NCI-H226 (cell line): ENCODE measurements around the gene INTS1.

Experiments
- DNase-seq: peaks from one replicate; pipeline ENCODE4 v3.0.0-alpha.2; 2015

INTS1 gene

DNA sequence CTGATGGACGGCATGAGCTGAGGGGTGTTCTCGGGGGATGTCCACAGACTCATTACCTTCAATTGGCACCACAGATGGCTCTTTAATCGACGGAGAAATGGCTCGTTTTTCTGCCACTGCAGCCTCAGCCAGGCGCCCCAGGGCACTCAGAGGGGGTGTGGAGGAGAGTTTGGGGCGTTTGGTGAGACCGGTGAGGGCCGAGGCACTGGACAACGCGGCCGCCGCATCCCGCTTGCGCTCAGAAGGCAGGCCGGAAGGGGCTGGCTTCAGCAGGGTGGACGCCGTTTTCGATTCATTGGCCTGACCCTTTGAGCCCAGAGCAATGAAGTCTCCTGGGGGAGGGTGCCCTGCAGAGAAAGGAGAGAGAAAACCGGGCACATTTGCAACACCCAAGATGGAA lies 1.3 kb downstream of the INTS1 start:
- DNase-seq = no peak

DNA sequence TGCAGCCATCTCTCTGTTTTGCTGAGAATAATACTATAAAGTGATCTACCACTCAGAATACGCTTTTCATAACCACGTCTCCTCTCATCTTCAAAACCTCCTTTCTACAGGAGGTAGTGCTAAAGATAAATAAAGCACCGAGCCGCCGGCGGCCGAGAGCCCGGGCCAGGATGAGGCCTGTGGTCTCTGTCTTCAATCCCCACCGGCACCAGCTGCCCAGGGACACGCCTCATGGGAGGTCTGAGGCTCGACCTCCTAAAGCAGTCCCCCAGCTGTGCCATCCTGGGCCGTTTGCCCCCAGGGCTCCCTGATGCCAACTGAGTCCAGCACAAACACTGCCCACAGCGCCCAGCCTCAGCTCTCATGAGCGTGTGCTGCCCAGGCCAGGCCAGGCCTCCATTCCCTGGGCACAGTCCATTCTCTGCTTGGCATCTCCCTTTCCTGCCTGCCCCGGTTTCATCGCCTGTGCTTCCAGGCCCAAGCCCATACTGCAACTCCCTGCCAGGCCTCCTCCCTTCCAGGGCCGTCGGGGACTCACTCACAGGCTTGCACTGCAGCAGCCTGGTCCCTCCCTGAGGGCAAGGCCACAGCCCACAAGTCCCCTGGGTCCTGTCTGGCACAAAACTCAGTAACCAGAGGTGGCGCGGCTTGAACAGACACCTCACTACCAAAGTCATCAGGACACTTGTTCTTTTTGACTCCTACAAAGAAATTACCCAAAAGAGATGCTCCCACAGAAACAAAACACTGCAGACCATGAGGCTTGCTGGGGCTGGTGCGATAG lies 2.5 kb downstream of the INTS1 start:
- no peak for DNase-seq

DNA sequence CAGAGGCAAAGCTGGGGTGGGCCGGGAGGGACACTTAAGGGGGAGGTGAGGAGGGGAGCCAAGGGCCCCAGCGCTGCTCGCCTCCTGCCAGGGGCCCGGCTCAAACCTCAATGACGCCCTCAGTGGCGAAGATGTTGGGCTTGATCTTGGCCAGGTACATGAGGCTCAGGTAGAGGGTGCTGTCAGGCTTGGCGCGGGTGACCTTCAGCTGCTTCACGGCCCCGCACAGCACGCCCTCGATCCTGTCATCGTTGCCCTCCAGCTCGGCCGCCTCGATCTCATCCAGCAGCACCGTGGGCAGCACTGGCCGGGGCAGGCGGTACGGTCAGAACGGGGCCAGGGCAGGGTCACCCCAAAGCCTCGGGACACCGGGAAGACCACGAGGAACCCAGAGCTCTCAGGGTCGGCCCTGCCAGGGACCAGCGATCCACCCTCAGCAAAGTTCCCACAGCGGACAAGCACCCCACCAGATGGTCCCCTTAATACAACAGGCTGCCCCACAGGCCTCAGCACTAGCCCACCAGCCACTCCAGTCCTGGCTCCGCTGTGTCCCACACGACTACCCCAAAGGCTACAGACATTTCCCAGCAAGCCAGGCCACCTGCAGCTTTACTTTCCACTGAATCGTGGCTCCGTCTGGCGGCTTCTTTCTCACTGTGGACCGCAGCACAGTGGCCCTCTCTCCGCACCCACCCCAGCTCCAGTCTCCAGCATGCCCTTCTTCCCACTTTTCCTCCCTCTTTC lies 4.0 kb downstream of the INTS1 start:
- no peak for DNase-seq

DNA sequence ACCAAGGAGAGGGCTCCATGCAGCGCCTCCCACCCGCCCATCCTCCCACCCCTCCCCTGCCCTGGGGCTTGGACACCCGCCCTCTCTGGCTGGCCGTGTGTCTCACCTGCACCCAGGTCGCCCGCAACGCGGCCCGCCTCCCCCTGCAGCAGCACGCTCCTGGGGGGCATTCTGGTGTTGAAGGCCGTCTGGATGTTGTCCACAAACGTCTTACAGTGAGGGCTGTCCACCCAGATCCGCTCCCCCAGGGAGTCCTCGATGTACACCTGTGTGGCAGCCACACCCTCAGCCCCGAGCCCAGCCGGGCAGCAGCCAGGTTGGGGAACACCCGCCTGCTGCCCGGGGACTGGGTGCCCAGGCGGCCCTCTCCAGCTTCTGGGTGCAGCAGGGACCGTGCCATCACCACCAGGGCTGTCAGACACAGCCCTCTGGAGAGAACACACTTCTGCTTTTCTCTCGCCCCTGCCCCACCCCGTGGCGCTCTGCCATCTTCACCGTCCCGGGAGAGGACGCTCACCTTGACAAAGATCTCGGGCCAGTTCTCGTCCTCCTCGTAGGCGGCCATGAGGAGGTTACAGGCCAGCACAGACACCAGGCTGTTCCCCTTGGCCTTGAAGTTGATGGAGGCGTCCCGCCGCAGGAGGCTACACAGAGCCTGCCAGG lies 4.7 kb downstream of the INTS1 start:
- no peak for DNase-seq

DNA sequence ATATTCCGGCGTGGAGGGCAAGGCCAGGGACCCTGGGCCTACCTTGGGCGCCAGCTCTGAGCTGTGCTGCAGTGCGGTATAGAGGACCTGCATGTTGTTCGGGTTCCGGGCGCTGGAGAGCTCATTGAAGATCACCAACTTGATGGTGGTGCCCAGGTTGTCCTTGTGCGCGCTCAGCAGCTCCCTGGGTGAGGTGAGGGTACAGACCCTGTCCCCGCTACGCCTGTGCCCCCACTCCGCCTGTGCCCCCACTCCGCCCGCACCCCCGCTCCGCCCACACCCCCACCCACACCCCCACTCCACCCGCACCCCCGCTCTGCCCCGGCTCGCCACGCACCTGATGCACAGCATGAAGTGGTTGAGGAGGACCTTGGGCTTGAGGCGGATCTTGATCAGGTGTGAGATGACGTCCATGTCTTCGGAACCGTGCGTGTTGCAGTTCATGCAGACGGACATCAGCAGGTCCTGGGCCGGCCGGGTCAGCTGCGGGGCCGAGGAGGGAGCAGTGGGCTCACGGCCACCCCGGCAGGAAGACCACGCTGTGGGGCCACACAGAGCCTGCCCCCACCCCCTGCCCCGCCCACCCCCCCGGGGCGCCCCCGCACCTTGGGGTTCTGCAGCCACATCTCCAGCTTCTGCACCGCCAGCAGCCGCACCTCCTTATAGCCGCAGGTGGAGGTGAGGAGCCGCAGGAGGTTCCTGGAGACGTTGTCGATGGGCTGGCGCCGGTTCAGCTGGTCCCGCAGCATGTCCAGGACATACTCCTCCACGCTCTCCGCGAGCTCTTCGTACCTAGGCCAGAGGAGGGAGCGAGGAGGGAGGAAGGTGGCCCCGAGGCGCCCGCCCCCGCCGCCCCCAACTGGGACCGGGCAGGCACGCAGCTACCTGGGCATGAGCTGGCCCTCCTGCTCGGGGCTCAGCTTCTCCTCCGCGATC lies 5.6 kb downstream of the INTS1 start:
- no peak for DNase-seq

DNA sequence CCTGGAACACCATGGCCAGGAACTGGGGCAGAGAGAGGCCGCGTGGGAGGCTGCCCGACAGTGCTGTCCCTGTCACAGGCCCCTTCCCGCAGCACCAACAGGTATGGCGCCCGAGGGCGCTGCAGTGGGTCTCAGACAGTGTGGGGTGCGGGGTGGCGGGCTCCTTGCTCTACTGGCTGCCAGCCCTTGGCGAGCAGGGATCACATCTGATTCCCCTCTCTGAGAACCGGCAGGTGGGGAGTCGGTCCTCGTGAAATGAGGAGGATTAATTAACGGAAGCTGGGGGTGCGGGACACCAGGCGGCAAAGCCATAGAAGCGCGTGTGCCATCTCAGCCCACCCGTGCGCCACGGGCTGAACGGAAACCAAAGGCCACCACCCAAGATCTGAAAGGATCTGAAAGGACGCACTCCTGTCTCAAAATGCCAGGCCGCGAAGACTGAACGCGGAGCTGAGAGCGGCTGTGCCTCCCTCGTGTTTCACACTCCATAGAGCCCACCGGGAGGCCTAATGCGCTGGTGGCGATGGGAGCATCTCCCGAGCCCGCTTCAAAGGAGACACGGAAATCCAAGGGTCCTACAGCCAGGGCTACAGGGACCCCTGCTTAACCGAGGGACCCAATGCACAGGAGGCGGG lies 6.8 kb downstream of the INTS1 start:
- no peak for DNase-seq

DNA sequence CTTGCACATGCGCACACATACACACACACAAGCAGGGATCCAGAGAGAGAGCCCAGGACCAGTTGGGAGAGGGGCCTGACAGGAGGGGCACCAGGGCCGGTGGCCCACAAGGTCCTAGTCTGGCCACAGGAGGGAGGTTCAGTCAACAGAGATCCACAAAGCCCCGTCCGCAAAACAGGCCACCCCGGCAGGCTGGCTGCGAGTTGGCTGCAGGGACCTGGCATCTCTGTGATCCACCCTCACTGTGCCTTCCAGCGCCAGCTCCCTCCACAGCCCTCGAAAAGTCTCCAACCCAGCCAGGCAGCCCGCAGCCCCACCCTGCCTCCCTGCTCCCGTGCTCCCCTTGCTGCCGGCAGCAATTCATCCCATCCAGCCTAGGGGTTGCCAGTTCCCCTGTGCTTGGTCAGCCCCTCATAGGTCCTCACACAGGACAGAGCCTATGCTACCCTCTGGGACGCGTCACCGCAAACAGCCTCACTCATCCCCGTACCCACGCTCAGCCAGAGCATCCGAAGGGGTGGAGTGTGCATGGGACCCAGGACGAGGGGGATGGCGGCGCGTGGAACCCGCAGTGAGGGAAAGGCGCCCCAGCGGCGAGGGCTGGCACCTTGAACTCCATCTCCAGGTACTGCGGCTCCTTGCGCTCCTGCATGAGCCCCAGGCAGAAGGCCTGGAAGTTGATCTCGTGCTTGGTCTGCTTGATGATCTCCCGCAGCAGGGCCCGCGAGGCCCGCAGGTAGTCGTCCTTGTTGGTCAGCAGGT lies 7.5 kb downstream of the INTS1 start:
- DNase-seq = no peak

DNA sequence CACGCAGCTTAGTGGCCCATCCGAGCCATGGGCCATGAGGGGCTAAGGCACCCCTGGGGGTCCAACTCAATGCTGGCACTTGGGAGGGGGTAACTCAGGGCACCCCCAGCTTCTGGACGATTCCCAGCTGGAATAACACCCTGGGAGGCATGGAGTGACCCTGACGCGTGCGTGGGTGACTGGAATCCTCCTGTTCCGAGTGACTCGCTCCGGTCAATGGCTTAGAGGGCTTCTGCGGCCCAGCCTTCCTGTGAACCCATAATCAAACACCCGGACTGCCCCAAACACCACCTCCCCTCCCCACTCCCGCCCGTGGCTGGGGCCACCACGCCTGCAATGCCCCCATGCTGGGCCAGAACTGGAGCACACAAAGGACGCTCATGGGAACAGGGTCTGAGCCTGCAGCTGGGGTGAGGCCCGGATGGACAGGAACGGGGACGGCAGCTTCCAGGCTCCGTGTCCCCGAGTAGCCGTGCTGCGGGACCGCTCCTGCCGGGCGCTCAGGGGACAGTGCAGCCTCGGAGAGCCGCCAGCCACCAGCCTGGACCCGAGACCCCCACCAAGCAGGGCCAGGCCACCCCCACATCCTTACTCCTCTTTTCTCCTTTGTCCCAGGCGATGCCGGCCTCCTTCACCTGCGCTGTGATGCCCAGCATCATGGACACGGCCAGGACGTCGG lies 8.5 kb downstream of the INTS1 start:
- DNase-seq = no peak

DNA sequence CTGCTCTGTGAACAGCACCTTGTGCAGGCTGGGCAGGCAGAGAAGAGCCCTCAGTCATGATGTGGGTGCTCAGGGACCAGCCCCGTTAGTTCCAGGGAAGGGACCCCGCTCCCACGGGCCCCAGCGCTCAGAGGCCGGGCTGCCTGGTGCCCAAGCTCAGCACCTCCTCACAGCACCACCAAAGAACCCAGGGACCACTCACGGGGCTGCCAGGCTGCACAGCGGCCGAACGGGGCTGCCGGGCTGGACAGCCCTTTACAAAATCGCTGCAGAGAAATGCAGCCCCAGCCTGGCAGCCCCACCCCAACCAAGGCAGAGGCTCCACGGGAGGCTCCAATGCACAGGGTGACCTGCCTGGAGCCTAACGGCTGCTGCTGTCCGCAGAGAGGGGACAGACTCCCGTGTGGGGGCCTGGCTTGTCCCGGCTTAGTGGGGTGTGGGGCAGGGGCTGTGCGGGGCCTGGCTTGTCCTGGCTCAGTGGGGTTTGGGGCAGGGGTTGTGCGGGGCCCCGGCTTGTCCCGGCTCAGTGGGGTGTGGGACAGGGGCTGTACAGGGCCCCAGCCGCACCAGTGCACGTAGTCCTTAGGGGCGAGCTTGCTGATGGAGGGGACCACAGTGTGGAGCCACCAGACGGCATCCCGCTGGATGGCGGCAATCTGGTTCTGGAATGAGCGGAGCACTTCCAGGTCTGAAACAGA lies 9.2 kb downstream of the INTS1 start:
- DNase-seq = no peak

DNA sequence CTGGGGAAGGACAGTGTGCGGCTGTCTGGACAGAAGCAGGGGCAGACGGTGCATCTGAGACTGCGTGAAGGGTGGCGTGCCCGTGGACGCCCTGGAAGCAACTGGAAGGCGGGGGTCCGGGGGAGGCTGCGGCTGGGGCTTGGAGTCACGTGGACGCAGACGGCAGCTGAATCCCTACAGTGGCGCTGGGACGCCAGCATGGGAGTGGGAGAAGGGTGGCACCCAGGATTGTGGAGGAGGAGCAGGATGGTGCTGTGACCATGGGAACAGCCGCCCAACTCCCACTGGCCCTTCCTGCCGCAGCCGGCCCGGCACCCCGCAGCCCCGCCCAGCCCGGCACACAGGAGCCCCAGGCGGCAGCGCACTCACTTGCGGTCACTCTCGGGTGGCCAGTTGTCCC lies 9.7 kb downstream of the INTS1 start:
- DNase-seq = no peak

DNA sequence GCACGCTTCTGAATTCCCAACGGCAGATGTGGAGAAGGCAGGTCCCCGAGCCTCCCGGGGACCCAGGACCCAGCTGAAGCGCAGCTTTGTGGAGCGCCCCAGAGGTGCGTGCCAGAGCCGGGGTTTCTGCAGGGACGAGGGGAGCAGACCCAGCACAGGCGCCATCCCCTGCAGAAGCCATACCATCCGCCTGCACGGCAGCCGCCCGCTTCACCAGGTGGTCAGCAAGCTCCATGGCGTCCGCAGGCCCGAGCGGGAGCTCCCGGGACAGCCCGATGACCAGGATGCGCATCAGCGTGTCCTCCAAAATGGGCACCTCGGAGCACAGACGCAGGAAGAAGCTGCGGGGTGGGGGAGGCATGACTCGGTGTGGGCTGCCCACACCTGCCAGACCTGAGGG lies 10.6 kb downstream of the INTS1 start:
- DNase-seq = no peak

DNA sequence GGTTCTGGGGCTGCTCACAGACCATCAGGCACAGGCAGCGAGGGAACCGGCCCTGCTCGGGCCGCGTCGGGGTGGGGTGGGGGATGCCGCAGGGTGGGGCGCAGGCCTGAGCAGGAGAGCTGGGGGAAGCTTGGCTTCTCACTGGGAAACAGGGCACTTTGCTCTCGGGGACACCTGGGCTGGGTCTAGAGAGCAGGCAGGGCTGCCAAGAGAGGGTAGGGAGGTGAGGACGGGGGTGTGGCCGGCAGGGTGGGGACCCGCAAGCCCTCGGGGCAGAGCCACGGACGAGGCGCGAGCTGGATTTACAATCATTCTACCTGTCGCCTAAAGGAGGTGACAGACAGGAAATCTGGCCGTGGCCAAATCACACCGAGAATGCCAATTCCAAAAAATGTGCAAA lies 11.1 kb downstream of the INTS1 start:
- no peak for DNase-seq

DNA sequence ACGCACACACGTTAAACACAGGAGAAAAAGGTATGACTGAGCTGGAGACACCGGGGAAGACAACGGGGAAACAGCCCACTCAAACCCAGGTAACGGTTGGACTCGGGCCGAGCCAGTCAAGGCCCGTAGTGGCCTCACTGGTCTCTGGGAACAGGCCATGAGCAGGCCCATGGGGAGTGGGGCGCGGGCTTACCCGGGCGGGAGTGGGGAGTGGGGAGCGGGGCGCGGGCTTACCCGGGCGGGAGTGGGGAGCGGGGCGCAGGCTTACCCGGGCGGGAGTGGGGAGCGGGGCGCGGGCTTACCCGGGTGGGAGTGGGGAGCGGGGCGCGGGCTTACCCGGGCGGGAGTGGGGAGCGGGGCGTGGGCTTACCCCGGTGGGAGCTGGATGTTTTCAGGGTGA lies 11.5 kb downstream of the INTS1 start:
- DNase-seq = no peak

DNA sequence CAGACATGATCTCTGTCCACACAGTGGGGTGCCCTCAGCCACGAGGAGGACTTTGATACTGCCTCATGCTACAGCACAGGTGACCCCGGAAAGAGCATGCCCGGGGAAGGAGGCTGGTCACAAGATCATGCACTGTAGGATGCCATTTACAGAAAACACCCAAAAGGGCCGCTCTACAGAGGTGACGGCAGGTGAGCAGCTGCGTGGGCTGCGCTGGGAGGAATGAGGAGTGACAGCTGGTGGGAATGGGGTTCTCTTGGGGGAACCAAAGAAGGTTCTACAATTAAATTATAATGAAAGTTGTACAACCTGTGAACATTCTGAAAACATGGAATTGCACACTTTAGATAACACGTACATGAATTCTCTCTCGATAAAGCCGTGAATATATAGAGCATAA lies 12.0 kb downstream of the INTS1 start:
- DNase-seq = no peak

DNA sequence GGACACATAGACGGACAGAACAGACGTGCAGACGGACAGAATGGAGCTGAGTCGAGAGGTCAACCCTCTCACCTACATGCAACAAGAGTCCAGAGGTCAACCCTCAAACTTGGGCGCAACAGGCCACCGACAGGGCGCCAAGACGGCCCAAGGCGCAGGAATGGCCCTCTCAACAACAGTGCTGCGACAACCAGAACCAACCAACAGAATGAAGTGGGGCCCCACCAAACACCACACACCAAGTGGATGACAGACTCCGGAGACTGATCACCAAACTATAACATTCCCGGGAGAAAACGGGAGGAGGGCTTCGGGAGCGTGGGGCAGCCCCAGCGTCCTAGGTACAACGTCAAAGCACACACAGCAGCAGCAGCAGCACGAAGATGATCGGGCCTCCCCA lies 13.4 kb downstream of the INTS1 start:
- DNase-seq = no peak

DNA sequence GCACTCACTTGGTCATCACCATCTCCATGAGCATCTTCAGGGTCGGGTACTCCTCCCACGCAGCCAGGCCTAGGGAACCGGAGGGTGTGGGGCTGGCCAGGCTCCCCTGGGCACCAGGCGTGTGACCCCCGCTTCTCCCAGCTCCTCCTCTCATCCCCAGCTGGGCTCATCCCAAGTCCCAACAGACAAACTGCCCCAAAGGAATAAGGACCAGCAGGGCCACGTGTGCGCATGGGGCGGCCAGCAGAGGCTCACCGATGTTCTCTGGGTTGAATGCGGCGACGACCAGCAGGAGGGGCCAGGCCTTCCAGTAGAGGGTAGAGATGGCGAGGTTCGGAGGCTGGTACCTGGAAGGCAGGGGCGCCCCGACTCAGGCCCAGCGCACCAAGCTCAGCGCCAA lies 14.9 kb downstream of the INTS1 start:
- DNase-seq = no peak

DNA sequence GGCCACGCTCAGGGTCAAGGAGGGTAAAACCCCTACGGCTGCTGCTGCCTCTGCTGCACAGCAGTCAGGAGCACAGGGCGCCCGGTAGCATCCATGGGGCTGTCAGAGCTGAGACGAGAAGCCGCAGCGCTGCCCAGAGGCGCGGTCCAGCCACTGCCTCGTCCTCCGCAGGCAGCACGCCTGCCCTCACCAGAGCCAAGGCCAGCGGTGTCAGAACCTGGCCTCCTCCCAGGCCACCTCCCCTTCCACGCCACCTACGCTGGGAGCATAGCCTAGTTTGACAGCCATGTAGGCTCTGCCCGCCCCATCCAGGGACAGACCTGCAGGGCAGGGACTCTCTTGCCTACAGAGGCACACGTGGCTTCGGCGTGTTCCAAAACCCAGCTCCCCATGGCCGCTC lies 16.2 kb downstream of the INTS1 start:
- no peak for DNase-seq

DNA sequence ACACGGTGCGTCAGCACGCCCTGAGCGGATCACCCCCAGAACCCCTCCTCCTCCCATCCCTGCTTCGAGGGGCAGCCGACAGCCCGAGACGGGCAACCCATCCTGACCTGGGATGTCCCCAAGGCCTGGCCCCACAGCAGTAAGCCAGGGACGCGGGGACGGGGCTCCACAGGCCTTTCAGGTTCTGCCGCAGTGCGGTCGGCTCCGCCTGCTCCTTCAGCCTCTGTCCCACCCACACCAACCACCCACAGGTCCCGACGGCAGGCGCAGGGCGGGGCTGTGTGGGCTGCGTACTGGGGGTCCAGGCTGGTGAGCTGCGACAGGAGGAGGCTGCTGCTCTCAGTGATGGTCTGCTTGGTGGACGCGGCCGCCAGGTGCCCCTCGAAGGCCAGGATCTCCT lies 16.7 kb downstream of the INTS1 start:
- DNase-seq = no peak

DNA sequence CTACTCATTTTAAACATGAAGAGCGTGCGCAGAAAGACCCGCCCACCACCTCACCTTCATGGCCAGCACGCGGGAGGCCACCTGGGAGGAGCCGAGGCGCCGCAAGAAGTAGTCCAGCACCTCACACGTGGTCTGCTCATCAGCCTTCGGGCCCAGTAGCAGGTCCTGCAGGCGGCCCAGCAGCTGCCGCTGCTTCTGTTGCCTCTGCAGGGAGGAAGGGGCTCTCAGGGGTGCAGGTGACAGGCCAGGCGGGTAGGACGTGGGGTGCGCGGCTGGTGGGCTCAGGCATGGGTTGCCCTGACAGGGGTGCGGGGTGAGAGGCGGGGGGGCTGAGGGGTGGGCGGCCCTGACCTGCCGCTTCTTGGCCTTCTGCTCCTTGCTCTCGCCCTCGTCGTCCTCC lies 17.6 kb downstream of the INTS1 start:
- DNase-seq = no peak

DNA sequence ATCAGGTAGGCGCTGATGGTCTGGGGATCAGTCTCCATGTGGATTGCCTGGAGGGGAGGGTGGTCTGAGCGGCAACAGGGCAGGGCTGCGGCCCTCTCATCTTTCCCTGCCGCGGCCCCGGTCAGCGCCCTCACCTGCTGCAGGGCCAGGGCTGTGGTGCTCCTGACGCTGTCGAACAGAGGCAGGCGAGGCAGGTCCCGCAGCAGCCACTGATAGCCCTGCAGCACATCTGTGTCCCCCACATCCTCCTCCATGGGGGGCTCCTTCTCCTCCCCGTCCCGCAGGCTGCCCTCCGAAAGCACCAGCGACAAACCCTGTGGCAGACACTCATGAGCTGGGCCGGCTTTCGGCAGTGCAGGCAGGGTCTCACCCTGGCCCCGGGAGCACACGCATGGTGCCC lies 19.0 kb downstream of the INTS1 start:
- DNase-seq = no peak
